ENCODE results near the gene AGAP3.

Gene AGAP3

DNA sequence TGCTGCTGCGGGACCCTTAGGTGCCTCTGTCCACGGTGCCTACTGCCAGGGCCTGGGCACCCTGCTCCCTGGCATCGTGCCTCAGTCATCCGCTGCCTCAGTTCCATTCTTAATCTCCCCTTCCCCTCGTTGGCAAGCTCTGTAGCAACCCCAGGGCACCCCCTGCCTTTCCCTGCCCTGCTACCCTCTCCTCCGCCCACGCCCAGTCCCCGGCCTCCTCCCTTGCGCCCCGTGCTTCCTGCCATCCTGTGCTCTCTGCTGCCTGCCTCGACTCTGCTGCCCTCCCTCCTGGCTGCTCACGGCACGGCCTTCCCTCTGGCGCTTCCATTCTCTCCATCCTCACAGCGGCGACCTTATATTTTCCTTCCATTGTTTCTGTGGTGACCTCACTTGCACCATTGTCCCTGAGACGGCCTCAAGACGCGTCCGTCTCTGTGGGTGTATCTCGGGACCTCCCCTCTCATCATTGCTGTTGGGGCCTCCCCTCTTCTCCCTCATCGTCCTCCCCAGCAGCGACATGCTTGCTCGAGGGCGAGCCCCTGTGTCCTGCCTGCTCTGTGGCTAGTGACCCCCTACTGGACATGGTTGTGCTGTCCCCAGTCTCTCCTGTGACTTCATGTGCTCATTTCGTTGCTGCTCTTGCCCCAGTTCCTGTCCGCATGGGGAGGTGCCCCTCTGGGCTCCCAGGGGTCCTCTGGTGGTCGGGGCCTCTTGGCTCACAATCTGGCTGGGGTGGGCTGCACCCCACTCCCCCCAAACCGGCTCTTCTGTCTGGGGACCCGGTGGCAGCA lies 35.3 kb downstream of the AGAP3 start:
- in situ Hi-C loops (cut with HindIII; ENCODE audit: low sequenced_read_pairs): no loop called here

DNA sequence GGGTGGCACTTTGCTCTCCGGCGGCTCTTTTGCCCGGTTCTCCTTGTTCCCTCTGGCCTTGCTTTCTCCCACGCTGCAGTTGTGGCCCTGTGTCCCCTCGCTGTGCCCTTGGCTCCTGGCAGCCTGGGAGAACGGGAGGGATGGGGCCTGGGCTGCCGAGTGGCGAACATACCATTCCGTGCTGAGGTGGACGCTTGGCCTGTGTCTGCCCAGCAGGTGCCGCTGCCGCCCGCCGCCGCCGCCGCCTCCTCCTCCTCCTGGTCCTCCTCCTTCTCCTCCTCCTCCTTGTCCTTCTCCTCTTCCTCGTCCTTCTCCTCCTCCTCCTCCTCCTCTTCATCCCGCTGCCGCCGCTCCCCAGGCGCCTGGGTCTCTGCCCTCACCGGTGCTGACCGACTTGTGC lies 36.0 kb downstream of the AGAP3 start:
- no peak overlapping the region for H3K4me3 ChIP-seq (ENCODE audit: low read depth, low read length)
- TF ChIP-seq, protein P1, sequence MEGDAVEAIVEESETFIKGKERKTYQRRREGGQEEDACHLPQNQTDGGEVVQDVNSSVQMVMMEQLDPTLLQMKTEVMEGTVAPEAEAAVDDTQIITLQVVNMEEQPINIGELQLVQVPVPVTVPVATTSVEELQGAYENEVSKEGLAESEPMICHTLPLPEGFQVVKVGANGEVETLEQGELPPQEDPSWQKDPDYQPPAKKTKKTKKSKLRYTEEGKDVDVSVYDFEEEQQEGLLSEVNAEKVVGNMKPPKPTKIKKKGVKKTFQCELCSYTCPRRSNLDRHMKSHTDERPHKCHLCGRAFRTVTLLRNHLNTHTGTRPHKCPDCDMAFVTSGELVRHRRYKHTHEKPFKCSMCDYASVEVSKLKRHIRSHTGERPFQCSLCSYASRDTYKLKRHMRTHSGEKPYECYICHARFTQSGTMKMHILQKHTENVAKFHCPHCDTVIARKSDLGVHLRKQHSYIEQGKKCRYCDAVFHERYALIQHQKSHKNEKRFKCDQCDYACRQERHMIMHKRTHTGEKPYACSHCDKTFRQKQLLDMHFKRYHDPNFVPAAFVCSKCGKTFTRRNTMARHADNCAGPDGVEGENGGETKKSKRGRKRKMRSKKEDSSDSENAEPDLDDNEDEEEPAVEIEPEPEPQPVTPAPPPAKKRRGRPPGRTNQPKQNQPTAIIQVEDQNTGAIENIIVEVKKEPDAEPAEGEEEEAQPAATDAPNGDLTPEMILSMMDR (IDR thresholded peaks at IDR 0.05; ENCODE audit: low read depth, low read length): peak; percentile 32
- DNase-seq (ENCODE audit: low read depth, low spot score): no peak
- in situ Hi-C loops (cut with HindIII; ENCODE audit: low sequenced_read_pairs): no loop called here

More for the DNA sequence above, 35.3 kb downstream of the AGAP3 start:
- TF ChIP-seq, protein P1 (IDR thresholded peaks at IDR 0.05; ENCODE audit: low read depth, low read length): no peak
- no peak overlapping the region for H3K4me3 ChIP-seq (ENCODE audit: low read depth, low read length)
- no peak for DNase-seq (ENCODE audit: low read depth, low spot score)

DNA sequence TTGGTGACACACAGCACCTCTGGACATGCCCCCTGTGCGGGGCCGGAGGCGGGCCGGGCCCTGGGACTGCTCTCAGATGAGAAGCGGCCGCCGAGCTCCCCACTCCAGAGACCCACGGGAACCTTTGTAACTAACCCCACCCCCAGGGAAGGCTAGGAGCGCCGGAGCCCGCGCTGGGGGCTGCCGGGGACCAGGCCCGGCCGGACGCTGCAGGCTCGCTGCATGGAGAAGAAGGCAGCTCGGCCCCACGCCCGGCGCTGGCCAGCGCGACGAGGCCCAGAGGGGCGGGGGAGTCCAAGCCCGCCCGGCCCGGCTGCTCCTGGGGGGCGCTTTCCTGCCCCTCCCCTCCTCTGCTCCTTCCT lies 36.5 kb downstream of the AGAP3 start:
- no peak for DNase-seq (ENCODE audit: low read depth, low spot score)
- H3K4me3 ChIP-seq (ENCODE audit: low read depth, low read length): no peak overlapping the region
- TF ChIP-seq, protein P1 (IDR thresholded peaks at IDR 0.05; ENCODE audit: low read depth, low read length): no peak
- in situ Hi-C loops (cut with HindIII; ENCODE audit: low sequenced_read_pairs): no loop called here

DNA sequence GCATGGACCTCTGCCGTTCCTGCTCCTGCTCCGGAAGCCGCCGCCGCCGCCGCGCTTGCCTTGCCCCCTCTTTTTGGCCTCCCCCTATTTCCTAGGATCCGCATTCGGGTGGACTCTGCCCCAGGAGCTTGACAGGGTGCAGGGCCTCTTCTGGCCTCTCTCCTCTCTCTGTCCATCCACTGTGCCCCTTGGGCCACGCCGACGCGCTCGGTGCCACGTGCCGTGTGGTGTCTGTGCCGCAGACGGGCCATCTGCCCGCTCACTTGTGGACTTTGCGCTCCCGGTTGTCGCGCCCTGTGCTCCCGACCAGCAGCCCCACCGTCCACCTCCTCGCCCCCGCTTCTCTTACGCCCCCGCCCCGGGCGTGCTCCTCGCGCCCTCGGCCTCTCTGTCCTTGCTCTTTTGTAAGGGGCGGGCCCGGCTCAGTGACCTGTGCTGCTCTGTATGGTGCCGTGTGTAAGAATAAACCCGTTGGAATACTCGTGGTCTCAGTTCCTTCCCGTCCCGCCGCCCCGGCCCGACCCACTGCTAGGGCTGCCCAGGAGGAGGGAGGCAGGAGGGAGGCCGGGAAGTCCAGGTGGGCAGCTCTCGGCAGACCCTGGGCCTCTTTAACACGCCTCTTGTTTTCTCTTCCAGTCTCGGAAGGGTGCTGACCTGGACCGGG lies 37.0 kb downstream of the AGAP3 start:
- in situ Hi-C loops (cut with HindIII; ENCODE audit: low sequenced_read_pairs): no loop called here
- no peak for DNase-seq (ENCODE audit: low read depth, low spot score)
- H3K4me3 ChIP-seq (ENCODE audit: low read depth, low read length): no peak overlapping the region
- TF ChIP-seq, protein P1 (IDR thresholded peaks at IDR 0.05; ENCODE audit: low read depth, low read length): no peak

DNA sequence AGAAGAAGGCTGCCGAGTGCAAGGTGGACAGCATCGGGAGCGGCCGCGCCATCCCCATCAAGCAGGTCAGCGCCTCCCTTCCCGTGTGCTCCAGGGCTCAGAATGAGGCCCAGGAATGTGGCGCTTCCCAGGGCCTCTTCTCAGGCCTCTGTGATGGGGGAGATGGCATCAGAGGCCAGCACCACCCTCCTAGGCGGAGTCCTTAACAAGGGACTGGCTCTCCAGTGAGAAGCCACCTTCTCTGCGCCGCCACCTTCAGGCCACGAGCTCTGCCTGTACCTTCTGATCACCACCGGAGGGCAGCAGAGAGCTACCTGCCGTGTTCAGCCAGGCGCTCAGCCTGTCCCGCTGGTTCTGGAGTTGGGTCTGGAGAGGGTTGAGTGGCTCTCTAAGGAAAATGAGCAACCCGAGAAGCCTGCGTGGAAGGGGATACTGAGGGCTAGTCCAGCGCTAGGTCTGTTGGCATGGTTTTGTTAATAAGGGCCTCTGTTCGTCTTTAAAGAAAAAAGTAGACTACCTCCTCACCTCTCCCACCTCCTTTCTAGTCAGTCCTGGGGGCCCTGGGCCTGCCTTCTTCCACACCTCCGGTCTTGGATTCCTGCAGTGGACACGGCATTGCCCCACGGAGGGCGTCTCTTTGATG lies 37.7 kb downstream of the AGAP3 start:
- TF ChIP-seq, protein P1 (IDR thresholded peaks at IDR 0.05; ENCODE audit: low read depth, low read length): peak; percentile 99
- H3K4me3 ChIP-seq (ENCODE audit: low read depth, low read length): no peak overlapping the region
- in situ Hi-C loops (cut with HindIII; ENCODE audit: low sequenced_read_pairs): no loop called here
- DNase-seq (ENCODE audit: low read depth, low spot score): peak; percentile 72

DNA sequence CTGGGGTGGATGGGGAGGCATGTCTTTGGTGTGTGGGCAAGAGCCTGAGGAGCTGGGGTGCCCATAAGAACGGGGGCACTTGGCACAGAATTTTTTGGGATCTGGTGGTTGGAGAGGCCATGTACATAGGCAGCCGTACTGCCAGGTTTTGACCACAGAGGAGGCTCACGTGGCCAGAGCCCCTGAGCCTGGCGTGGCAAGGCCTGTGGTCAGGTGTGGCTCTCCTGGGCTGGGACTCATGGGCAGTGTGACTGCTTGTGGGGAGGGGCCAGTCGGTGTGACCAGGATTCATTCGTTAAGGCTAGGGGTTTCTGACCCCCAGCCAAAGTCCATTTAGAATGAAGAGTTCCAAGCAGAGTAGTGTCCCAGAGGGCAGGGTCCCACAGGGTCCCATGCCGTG lies 38.2 kb downstream of the AGAP3 start:
- DNase-seq (ENCODE audit: low read depth, low spot score): no peak
- in situ Hi-C loops (cut with HindIII; ENCODE audit: low sequenced_read_pairs): no loop called here
- TF ChIP-seq, protein P1 (IDR thresholded peaks at IDR 0.05; ENCODE audit: low read depth, low read length): no peak
- H3K4me3 ChIP-seq (ENCODE audit: low read depth, low read length): no peak overlapping the region
